NCI-H2196 (cell line): ENCODE data around the gene CHRNA1.

Experiments
- DNase-seq: peaks from one replicate; lab custom pipeline; 2025; ENCODE audit not compliant: unreplicated experiment; lab: John Stamatoyannopoulos, UW

CHRNA1 gene

DNA sequence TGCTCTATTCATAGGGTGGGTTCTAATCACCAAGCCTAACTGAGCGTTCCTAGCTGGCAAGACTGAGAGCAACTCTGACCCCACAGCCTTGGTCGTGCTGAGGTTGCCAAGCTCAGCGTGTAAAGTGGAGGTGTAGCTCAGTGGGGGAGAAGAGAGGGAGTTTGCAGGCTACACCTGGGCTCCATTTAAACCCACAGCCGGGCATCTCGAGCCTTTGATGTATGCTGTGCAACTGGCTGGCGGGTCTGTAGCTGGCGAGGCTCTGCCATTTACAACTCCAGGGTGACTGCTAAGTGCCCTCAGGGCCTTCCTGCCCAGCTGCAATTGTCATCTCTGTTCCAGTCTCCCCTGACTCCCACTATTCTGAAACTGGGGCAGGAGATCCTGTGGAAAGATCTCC, 20.0 kb upstream of the CHRNA1 start:
- no peak for DNase-seq

DNA sequence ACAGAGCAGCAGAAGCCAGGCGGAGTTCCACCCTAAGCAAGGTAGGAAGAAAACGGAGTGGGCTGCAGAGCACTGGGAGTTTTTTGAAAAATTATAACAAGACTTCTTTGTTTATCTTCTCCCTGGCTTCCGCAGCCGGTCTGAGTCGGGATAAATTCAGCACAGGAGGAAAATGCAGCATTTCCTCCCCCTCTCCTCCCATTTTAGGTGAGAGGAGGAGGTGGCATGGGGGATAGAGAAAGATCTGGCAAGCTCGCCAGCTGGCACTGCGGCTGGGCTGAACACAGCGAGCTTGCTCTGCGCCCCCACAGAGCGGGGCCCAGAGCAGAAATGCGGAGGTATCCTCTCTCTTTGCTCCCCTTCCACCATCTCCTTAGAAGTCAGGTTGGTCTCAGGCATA, 17.7 kb upstream of the CHRNA1 start:
- no peak for DNase-seq

DNA sequence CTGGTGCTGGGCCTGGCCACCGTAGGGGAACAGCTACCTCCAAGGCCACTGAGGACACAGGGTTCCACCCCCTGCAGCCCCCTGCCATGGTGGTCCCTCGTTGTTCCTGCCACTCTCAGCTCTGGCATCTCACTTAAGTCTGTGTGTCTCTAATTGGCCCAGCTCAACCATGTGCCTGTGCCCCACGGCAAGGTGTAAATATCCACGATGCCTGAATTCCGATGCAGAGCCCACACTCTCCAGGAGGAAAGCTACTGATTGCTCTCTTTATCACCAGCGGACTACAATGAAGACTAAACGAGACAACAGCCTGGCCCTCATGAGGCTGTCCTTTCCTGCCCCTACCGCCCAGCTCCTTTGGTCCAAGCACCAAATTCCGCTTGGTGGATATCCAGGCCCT, 17.0 kb upstream of the CHRNA1 start:
- no peak for DNase-seq

DNA sequence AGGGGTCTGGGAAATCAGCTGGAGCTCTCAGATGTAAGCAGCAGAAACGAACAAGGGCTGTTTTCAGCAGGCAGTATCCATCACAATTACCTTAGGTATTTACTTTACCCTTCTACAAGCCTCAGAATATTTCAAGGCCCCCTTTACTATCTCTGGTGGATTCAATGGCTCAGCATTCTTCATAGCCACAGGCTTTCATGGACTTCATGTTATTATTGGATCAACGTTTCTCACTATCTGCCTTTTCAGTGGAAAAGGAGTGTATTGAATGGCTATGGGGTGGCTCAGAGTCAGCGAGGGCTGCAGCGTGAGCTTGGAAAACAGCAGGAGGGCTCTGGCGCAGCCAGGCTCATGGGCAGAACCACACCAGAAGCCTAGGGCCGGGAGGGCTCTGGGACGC, 16.6 kb upstream of the CHRNA1 start:
- DNase-seq: no peak

DNA sequence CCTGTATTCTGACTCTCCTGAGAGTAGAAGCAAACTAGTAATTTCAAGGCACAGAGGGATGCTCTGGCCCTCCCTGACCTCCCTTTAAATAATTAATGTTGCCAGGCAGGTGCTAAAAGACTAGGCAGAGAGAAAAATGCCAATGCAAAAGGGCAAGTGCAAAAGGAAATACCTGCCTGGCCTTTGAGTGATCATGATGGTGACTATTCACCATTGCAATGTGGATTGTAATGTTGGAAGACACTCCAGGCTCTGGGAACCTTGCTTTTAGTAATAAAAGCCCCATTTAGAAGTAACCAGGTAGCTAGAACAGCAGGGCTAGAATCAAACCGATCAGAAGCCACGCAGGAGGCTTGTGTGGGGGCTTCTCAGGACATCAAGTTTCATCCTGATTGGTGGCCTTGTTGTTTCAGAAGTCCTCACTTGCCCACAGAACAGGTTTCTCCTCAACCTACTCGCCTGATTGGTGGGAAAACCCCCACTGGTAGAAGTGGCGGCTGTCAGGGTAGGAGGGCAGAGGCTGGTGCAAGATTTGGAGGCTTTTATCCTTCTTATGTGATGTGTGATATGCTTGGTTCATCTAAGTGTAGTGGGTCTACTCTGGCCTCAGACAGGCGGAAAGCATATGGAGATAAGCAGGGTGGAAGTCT, 16.0 kb upstream of the CHRNA1 start:
- DNase-seq: no peak

DNA sequence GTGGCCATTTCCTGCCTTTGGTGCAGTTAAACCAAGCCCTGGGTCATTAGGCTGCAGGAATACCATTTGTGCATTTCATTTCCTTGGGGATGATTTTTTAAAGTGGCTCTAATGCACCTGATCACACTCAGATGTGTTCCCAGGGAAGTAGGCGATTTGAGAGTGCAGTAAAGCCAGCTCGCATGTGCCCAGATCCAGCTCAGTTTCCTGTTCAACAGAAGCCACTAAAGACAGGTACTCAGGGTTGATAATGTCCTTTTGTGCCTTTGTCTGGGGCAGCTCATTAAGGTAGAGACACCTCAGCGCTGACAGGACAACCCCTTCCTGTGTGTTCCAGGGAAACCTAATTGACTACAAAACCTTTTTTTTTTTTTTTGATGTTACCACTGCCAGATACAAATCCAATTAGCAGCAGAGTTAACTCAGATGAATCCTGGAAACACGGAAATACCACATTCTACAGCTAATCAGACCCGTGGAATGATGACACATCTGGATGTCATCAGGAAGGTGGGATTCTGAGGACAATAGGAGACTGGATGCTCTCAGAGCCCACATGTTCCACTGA, 15.2 kb upstream of the CHRNA1 start:
- DNase-seq: no peak

DNA sequence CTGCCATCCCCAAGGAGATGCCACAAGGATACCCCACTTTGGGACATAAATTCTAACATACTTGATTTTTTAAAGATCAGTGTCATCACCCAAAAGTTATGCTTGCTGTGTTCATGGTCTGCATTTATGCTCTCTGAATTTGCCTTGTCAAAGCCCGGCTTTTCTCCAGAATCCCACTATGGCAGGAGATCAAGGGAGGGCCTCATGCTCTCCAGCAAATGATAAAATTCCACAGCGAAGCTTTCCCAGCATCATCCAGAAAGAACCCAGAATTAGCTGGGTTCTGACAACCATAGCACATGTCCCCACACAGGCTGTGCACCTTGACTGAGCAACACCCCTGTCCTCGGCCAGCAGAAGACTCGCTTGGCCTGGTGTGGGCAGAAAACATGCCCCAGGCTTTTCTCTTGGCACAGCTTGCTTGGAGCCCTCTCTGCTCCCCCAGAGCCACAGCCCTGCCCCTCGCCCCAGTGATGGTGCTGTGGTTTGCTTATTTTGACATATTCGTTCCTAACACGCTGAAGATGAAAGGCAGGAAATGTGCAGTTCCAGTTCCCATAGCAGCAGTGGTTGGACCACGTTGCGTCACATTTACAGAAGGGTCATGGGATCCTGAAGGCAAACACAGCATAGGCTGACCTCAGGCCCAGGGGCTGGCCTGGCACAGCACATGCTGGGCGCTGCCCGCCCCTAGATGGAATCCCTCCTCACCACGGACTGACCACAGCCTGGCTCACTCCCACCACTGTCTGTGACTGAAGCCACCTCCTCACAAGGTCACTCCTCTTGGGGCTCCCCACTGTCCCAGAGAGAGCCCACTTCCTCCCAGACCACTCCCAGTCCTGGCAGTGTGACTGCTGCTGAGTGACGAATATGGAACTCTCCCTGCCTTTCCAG, 14.1 kb upstream of the CHRNA1 start:
- no peak for DNase-seq

DNA sequence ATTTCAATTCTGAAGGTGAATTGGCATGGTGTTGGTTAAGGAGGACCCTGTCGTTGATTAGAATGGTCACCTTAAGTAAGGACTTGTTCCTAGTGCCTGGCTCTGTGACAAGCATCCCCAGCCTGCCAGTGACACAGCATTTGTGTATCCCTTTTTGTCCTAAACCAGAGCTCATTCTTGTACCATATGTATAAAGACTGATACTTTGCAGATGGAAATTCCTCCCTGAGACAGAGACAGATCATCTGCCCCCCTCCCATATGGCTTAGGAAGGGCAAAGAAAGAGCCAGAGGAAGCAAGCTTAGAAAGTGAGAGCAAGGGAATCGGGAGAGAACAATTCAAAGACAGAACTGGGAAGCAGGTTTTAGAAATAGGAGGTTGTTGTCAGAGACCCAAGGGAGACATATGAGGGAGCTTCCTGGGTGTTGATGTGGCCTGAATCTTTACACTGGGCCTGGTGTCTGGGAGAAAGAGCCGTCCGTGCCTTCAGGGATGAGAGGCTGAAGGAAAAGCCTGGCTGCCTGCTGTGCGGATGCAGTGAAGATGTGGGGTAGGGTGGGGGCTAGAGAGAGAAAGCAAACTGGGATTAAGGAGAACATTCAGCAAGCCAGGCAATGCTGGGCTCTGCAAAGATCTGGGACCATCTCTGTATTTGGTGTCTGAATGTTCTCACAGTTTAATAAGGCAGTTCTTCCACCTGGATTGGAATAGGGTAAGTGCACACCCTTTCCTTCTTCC, 13.2 kb upstream of the CHRNA1 start:
- no peak for DNase-seq

DNA sequence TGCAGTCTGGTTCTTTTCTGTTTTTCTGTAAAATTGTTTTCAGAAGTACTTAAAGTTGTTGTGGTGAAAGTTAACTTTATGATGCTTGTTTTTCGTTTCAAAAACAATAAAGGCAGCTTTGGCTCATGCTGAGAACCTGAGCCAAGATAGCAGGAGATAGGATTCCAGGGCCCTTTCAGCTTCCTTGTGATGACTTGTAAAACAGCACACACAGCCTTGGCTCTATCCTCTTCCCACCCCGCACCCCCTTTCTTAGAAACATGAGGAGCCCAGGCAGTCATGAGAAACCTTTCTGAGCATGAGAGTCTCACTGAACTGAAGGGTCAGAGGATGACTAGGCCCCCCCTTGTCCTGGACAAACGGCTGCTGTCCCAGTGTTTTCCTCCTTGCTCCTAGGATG, 12.4 kb upstream of the CHRNA1 start:
- DNase-seq: no peak

DNA sequence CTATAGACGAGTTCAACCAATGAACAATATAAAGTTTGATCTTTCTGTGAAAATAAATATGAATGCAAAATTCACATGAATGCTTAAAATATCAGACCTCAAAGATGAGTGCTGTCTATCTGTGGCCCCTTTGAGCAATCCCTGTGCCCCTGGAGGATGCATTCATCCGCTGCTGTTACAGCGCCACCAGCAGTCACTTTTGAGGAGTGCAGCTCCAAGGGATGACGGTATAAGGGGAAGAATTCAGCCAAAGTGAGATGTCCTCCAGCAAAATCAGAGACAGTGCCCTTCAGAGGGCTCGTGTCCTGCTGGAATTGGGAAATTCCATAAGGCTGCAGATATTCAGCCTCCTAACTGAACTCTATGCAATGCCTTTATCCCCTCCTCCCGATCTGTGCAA, 12.0 kb upstream of the CHRNA1 start:
- no peak for DNase-seq

DNA sequence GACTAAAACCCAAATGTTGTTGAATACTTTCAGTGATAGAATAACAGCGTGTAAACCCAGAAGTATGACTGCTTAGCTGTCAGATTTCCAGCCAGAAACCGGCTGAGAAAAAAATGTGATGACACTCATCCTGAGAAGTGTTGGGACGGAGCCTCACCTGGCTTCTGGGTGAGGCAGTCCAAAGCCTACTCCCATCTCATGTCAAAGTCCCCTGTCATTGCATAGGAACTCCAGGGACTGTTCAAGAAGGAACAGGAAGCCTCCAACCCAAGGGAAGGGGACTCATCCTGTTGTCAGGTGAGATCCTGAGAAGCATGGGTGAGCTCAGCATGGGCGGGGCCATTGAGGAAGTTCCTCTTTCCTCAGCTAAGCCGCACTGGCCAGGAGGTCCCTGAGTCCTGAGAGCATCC, 11.3 kb upstream of the CHRNA1 start:
- DNase-seq: no peak

DNA sequence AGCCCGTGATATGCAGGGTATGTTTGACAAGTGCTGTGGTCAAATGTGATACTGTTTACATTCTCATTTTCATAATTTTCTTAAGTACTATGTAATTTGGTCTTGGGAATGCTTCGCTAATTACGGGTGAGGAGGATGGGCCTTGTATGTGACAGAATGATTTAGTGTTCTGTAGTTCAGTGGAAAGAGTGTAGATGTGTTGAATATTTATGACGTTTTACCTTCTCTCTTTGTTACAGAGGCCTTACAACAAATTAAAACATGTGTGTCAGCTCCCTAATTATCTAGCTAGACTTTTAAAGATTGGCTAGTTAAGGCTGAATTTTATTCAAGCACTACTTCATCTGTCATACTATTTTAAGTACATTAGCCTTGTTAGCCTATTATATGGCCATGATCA, 10.6 kb upstream of the CHRNA1 start:
- no peak for DNase-seq

DNA sequence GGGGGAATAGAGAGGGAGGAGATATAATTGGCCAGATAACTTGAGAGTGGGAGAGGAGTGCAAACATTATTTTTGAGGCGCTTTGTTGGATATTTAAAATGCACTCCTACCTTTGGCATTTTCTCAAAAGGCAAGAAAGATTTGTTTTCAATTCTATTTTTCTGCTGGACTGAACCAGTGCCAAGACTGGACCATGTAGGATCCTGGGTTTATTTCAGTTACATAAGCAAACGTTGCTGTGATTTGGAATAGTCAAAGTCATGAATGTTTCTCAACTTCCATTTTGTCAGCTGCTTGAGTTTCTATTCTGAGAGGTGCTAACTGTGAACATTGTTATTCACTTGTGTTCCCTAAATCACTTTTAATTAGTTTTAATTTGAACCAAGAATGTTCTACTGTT, 8.9 kb upstream of the CHRNA1 start:
- no peak for DNase-seq

DNA sequence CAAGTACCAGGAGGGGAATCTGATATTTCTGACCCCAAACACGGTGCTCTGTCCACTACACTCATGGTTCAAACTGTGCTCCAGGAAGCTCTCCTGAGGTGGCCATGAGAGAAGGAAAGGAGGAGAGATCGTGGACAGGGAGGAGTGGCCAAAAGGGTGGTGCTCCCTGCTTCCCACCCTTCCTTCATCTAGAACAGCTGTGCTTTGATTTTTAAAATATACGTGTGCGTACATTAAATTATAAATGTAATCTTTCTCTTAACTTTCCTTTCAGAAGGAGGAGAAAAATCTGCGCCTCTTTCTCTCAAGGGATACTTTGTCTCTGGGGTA, 8.2 kb upstream of the CHRNA1 start:
- no peak for DNase-seq

DNA sequence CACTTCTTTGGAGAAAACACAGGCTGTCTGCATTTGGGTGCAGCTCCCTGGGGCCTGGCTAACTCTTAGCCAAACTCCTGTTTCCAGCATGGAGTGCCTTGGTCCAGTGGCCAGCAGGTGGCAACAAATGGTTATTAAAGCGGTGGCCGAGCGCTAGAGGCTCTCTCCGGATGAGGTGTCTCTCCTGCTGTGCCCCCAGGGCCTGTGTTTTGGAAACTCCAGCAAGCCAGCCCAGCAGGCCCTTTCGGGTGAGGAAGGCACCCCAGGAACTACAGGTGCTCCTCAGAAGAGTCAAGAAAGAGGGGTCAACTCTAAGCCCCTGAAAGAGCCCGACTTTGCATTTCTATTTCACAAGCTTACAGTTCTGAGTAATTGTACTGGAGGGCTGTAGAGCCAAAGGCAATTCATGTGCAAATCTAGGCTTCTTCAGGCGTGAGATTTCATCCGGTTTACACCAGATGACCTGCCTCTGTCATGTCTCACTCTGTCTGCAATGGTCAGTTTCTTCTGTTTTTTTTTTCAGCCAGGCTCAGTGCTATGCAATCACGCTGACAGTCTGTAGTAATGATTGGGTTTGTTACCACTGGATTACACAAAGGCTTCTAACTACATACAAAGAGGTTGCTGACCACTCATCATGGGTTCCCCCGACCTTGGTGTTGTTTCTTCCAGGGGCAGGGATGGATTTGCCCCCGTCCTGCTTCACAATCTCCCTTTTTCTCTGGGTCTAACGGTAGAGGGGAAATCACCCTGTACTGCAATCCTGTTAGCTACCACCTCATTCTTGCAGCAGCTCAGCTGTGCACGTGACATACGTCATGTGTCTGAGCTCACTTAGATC, 7.6 kb upstream of the CHRNA1 start:
- peak; percentile 77 for DNase-seq

DNA sequence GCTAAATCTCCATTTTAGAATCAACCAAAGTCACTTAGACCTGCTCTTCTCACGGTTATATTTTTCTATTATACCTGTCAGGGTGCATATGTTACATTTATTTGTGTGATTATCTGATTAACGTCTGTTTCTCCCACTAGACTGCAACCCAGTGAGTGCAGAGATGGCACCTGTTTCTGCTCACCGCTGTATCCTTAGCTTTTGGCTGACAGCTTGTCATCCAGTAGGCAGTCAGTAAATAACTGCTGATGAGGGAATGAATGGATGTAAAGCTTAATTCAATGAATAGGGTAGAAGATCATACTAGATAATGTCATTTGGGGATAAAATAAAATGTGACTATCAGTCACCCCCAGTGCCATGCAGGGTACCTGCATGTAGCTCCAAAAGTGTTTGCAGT, 6.9 kb upstream of the CHRNA1 start:
- DNase-seq: no peak

DNA sequence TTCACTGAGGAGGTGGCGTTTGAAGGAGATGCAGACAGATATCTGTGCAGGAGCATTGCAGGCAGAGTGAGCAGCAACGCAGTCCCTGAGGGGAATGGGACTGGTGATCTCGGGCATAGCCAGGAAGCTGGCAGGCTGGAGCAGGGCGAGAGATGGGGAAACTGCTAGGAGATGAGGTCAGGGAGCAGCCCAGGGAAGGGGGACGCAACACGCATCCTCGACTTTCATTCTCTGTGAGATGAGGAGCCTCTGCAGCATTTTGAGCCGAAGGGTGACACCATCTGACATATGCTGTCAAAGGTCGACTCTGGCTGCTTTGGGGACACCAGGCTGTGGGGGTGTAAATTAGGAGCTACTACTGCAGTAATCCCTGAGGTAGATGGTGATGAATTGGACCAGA, 4.3 kb upstream of the CHRNA1 start:
- DNase-seq: no peak

DNA sequence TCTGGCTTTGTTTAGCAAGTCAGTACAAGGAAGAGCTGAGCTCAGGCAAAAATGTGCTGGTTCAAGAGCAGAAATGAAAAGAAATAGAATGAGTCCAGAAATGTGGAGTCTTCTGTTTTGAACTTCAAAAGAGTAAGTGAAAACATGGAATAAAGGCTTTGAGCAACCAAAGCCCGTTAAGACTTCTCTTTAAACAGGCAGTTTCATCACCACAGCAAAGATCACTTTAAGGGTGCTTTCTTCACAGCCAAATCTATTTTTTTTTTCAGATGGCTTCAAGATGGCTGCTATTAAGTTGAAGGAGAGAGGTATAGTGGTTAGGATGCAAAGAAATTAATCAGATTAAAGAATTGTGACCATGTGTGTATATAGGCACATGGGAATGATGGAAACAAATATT, 2.0 kb upstream of the CHRNA1 start:
- DNase-seq: no peak

DNA sequence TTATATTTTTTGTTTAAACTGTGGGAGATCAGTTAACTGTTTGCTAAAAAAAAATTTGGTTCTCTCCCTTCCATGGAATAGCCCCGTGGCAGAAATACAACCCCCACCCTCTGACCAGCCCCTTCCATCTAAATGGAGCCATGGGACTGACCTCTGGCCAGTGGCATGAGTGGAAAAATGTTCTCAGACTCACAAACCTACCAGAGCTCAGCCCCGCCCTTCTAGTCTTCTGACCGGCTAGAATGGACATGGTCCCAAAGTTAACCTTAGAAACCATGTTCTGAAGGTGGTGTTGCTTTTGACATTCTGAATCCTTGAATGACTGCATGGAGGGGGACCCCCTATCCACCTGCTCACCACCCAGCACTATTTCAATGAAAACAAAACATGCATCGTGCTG, 1.3 kb upstream of the CHRNA1 start:
- DNase-seq: no peak

DNA sequence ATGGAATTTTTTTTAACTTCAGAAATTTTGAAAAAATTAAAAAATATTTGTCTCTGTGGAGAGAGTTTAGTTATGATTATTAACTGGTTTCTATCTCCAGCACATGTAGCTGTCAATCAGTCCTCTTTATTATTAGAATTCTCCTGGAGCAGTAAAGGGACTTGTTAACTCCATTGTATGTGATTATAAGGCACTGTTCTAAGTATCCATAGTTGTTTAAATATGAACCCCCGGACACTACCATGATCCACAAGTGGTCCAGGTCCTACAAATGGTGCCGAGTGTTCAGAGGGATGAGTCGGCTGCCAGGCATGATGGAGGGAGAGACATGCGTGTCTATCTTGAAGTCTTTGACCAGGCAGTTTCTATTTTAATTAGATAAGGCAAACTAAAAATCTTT, 492 bp downstream of the CHRNA1 start:
- no peak for DNase-seq

DNA sequence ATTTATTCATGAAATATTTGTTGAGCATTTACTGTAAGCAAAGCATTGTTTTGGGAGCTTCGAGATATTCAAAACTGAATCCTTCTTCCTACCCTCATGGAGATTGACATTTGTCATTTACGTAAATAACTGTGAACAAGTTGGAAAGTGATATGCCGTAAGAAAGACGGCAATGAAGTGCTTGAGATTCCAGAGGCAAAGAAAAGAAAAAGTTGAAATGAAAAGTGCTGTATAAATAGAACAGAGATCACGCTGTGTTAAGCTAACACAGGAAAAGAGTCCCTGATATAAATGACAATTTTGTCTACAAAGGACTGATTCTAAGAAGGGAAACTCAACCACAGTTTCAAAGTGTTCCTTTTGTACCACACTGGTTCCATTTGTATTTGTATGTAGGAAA, 1.8 kb downstream of the CHRNA1 start:
- no peak for DNase-seq
